ENCODE results near the gene SPP1. TPM values are rescaled to one million over a fixed set of nuclear protein-coding genes. Genes with fewer than 3 reads are reported as not detected.
"Not testable (repeated sequence)": the region's sequence is repeated elsewhere in the genome, so short reads cannot be mapped to it uniquely, and the experiment has no call there.

The SPP1 gene
- total RNA-seq (2014; rRNA removed; shearing (Covaris generic)), result 75.5 and 130 TPM in 2 replicates

GRCh38 chr4:87975466-87975865 lies at the start of gene SPP1:
TSS of gene SPP1 (plus strand) at chr4:87975714. CDS start at chr4:87976896, 1,182 bp downstream.
- DNase-seq (ENCODE audit: low spot score), result peak; percentile 74

GRCh38 chr4:87926554-87927098 lies 48.9 kb upstream of the SPP1 start:
- no peak for DNase-seq (ENCODE audit: low spot score)

- no peak for DNase-seq (ENCODE audit: low spot score)
Measured at GRCh38 chr4:87930629-87931028, 44.9 kb upstream of the SPP1 start.

GRCh38 chr4:87931932-87932331 lies 43.6 kb upstream of the SPP1 start:
- DNase-seq (ENCODE audit: low spot score), result no peak

- peak; percentile 54 for DNase-seq (ENCODE audit: low spot score)
Measured at GRCh38 chr4:87932718-87933141, 42.8 kb upstream of the SPP1 start.

DNA sequence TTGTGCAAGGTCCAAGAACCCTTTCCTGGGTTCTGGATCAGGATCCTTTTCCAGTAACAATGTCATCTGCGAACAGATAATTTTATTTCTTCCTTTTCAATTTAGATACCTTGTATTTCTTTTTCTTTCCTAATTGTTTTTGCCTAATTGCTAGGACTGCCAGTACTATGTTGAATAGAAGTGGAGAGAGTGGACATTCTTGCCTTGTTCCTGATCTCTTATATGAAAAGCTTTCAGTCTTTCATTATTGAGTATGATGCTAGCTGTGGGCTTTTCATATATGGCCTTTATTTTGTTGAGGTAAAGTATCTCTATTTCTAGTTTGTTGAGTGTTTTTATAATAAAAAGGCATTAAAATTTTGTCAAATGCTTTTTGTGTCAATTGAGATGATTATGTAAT lies 42.2 kb upstream of the SPP1 start:
- DNase-seq (ENCODE audit: low spot score), result no peak

DNA sequence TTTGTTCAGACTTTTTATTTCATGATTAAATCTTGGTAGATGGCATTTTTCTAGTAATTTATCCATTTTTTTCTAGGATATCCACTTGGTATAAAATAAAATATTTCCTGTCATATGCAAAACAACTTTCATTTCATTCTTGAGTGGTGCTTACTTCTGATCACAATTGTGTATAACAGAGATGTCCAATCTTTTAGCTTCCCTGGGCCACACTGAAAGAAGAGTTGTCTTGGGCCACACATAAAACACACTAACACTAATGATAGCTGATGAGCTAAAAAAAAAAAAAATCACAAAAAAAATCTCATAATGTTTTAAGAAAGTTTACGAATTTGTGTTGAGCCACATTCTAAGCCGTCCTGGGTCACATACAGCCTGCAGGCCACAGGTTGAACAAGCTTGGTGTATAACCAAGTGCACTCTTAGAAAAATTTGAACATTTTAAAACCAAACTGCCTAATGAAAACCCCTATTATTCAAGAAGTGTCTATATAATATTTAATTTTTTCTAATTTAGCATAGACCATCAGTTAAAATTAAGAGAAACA lies 41.3 kb upstream of the SPP1 start:
- DNase-seq (ENCODE audit: low spot score), result no peak

GRCh38 chr4:87934973-87935372 lies 40.5 kb upstream of the SPP1 start:
- no peak for DNase-seq (ENCODE audit: low spot score)

- not testable (repeated sequence) for DNase-seq (ENCODE audit: low spot score)
Measured at GRCh38 chr4:87935954-87936353, 39.6 kb upstream of the SPP1 start.

GRCh38 chr4:87937523-87937922 lies 38.0 kb upstream of the SPP1 start:
- no peak for DNase-seq (ENCODE audit: low spot score)

DNA sequence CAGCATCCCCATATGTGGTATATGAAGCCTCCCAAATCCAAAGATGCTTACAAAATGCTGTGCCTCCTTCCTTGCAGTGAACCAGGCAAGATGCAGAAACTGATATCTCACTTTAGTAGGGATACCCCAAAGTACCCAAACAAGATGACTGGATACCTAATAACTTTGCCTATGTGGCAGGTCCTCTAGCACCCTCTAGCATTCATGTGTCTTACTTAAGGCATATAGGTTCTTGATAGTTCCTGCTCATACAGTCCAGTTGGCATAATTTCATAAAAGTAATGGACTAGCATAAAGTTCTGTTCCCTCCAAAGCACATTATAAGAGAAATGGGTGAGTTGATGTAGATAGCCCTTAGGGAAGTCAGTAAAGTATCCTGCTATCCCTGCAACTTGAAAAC lies 36.8 kb upstream of the SPP1 start:
- no peak for DNase-seq (ENCODE audit: low spot score)

GRCh38 chr4:87939978-87940690 lies 35.4 kb upstream of the SPP1 start:
- no peak for DNase-seq (ENCODE audit: low spot score)

DNA sequence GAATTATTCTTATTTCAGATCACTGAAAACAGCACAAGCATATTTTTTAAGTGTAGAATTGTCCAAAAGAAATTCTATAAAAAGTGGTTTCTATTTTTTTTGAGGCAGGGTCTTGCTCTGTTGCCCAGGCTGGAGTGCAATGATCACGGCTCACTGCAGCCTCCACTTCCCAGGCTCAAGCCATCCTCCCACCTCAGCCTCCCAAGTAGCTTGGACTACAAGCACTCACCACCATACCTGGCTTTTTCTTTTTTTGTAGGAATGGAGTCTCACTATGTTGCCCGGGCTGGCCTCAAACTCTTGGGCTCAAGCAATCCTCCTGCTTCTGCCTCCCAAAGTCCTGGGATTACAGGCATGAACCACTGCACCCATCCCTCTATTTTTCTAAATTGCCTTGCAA lies 34.7 kb upstream of the SPP1 start:
- not testable (repeated sequence) for DNase-seq (ENCODE audit: low spot score)

GRCh38 chr4:87941537-87942392 lies 33.7 kb upstream of the SPP1 start:
- no peak for DNase-seq (ENCODE audit: low spot score)

DNA sequence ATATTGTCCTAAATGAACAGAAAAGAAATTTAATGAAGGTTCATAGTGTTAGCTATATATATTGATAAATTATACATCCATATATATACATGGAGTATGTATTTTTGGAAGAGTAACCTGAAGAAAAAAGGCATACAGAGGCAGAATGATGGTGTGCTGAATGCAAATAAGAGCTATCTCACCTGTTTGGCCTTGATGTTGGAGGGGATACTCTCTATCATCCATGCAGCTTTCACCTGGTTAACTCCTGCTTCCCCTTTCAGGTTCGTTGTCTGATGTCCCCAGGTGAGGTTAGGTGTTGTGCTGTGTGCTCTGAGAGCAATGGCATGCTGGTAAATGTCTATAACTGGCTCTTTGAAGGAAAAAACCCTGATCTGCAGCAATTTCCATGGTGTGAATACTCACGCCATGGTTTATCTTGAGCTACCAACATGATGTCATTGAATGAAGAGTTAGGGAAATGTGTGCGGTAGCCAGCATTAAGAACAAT lies 31.8 kb upstream of the SPP1 start:
- no peak for DNase-seq (ENCODE audit: low spot score)

- DNase-seq (ENCODE audit: low spot score), result no peak
Measured at GRCh38 chr4:87944967-87945366, 30.5 kb upstream of the SPP1 start.

GRCh38 chr4:87946766-87947165 lies 28.7 kb upstream of the SPP1 start:
- no peak for DNase-seq (ENCODE audit: low spot score)

- DNase-seq (ENCODE audit: low spot score), result no peak
Measured at GRCh38 chr4:87947381-87948160, 27.9 kb upstream of the SPP1 start.

DNA sequence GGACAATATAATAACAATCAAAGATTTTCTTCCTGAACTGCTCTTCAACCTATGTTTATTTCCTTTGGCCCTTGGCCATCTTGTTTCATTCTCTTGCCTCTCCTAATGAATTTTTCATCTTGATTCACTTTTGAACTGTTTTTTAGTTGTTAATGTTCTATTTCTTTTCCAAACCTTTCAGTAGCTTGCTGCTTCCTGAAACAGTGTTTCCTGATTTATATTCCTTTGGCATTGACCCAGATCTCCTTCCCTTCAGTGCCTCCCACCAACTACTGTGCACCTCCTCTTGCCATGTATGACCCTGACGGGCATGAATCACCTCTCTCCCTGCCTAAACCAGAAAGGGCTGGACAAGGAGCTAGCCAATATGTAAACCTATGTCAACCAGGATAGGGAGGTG lies 25.6 kb upstream of the SPP1 start:
- peak; percentile 65 for DNase-seq (ENCODE audit: low spot score)

GRCh38 chr4:87950493-87950892 lies 25.0 kb upstream of the SPP1 start:
- no peak for DNase-seq (ENCODE audit: low spot score)

DNA sequence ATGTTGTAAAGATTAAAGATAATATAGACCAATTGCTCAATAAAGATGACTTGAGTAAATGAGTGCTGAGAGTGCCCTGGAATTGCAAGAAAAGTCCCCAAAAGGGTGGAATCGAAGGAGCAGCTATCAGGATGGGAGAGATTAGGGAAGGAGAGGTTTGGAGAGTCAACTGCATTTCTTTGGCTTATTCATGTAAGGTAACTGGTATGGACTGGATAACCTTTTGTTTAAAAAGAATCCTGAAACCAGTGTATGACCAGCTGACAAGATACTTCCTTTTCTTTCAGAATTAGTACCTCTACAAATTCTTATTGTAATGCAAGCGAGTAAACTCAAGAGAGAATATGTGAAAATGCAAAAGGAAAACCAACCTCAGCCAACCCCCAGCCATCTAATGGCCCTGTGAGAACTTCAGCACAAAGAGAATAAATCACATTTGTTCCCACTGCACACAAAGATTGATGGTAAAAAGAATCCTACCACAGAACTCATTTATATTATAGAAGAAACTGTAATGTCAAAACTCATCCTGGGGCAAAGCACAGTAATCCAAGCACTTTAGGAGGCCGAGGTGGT lies 24.5 kb upstream of the SPP1 start:
- DNase-seq (ENCODE audit: low spot score), result no peak

All from A172 (cell line).